H1 (cell line): ENCODE data around the gene SPPL3. TPM values are rescaled to one million over a fixed set of nuclear protein-coding genes. Genes with fewer than 3 reads are reported as not detected.

Experiments
- CTCF ChIA-PET: fragments of 300-600 bp; sonication (Branson Sonifier 250); formaldehyde crosslinking; loops from one replicate; lab custom pipeline; 2021; ENCODE audit not compliant: partially characterized antibody; lab: Charles Lee
- POLR2A ChIA-PET: fragments of 300-600 bp; sonication (Branson Sonifier 250); formaldehyde crosslinking; loops from one replicate; lab custom pipeline; 2021; ENCODE audit warnings: inconsistent platforms; ENCODE audit not compliant: partially characterized antibody; lab: Charles Lee
- DNase-seq, 2 experiments: peaks; one replicate each; pipeline versions ENCODE4 v3.0.0 to v3.0.0-alpha.2; 2010 to 2022; ENCODE audit warnings: low spot score in 2 of 2, low read depth in 1 of 2, mixed read lengths in 1 of 2
- FAIRE-seq: peaks from 2 replicates; lab custom pipeline; 2011; peaks lifted over from hg19 to GRCh38; lab: Jason Lieb, UNC
- H2AFZ ChIP-seq: 2 replicates; pipeline ENCODE4 v1.8.1; 2012; ENCODE audit warnings: low read length, inconsistent platforms
- H2AK5ac ChIP-seq: 2 replicates; pipeline ENCODE4 v1.6.1; 2013; ENCODE audit warnings: low read depth, low read length
- H2BK120ac ChIP-seq: replicated peaks from 2 replicates; pipeline ENCODE3; 2013; ENCODE audit warnings: low read depth, low read length, inconsistent platforms
- H2BK12ac ChIP-seq: 2 replicates; pipeline ENCODE4 v1.6.1; 2013; ENCODE audit warnings: low read depth, low read length
- H2BK15ac ChIP-seq: 2 replicates; pipeline ENCODE4 v1.6.1; 2013; ENCODE audit warnings: low read length
- H2BK20ac ChIP-seq: 2 replicates; pipeline ENCODE4 v1.6.1; 2013; ENCODE audit warnings: low read length
- H2BK5ac ChIP-seq: 2 replicates; pipeline ENCODE4 v1.6.1; 2013; ENCODE audit warnings: low read depth, low read length
- H3K14ac ChIP-seq: 2 replicates; pipeline ENCODE4 v1.6.1; 2013; ENCODE audit warnings: inconsistent platforms; ENCODE audit not compliant: insufficient read length
- H3K18ac ChIP-seq: 2 replicates; pipeline ENCODE4 v1.6.1; 2013; ENCODE audit warnings: low read length; ENCODE audit errors: extremely low read depth
- H3K23ac ChIP-seq: 2 replicates; pipeline ENCODE4 v1.6.1; 2013; ENCODE audit warnings: inconsistent platforms; ENCODE audit not compliant: insufficient read length
- H3K23me2 ChIP-seq: 2 replicates; pipeline ENCODE4 v1.6.1; 2013; ENCODE audit warnings: low read depth, low read length
- H3K27ac ChIP-seq: 2 replicates; pipeline ENCODE4 v1.6.1; 2011; ENCODE audit warnings: low read depth, low read length, inconsistent platforms
- H3K27me3 ChIP-seq, 4 experiments: replicated peaks in 1 of 4; 1 replicate in 1 of 4; 2 replicates in 3 of 4; pipeline versions ENCODE4 v1.6.1 to v1.8.1; 2011 to 2013; ENCODE audit warnings: low read length in 3 of 4, mild to moderate bottlenecking in 3 of 4, inconsistent platforms in 2 of 4, mixed read lengths in 2 of 4, moderate library complexity in 1 of 4; ENCODE audit not compliant: control insufficient read depth in 3 of 4, insufficient read depth in 3 of 4; ENCODE audit errors: extremely low read depth in 1 of 4
- H3K36me3 ChIP-seq, 4 experiments: 2 replicates each; pipeline versions ENCODE4 v1.6.1 to v1.8.1; 2011 to 2013; ENCODE audit warnings: mild to moderate bottlenecking in 4 of 4, low read length in 3 of 4, moderate library complexity in 2 of 4, control low read depth in 1 of 4, inconsistent platforms in 1 of 4; ENCODE audit not compliant: insufficient read depth in 4 of 4, control insufficient read depth in 2 of 4
- H3K4ac ChIP-seq: replicated peaks from 2 replicates; pipeline ENCODE3; 2013; ENCODE audit warnings: low read length, low read depth, mixed read lengths, inconsistent platforms; ENCODE audit not compliant: insufficient read length
- H3K4me1 ChIP-seq, 4 experiments: replicated peaks in 1 of 4; 1 replicate in 1 of 4; 2 replicates in 3 of 4; pipeline versions ENCODE4 v1.6.1 to v1.8.1; 2011 to 2013; ENCODE audit warnings: low read length in 3 of 4, inconsistent platforms in 2 of 4, mixed read lengths in 1 of 4; ENCODE audit not compliant: insufficient read depth in 4 of 4, control insufficient read depth in 3 of 4
- H3K4me2 ChIP-seq, 2 experiments: 2 replicates each; pipeline versions ENCODE4 v1.6.1 to v1.8.1; 2011 to 2013; ENCODE audit warnings: low read depth in 2 of 2, low read length in 2 of 2, control low read depth in 1 of 2, inconsistent platforms in 1 of 2, mild to moderate bottlenecking in 1 of 2; ENCODE audit not compliant: insufficient read depth in 1 of 2
- H3K4me3 ChIP-seq, 4 experiments: fragments of 200-600, 300-600 bp in 1 of 4; sonication (generic), shearing (Covaris generic), sonication (Bioruptor Twin) in 1 of 4; 2 replicates each; pipeline versions ENCODE4 v1.5.1 to v1.8.1; 2011 to 2016; ENCODE audit warnings: low read length in 4 of 4, low read depth in 3 of 4, control low read depth in 2 of 4, inconsistent platforms in 2 of 4, mild to moderate bottlenecking in 2 of 4, mixed read lengths in 1 of 4, moderate library complexity in 1 of 4; ENCODE audit not compliant: insufficient read depth in 2 of 4; ENCODE audit errors: extremely low read depth in 1 of 4
- H3K56ac ChIP-seq: replicated peaks from 2 replicates; pipeline ENCODE3; 2013; ENCODE audit warnings: low read depth, mild to moderate bottlenecking, mixed read lengths, low read length, inconsistent platforms; ENCODE audit not compliant: insufficient read length
- H3K79me1 ChIP-seq: 2 replicates; pipeline ENCODE4 v1.6.1; 2013; ENCODE audit warnings: low read depth, low read length, control low read depth
- H3K79me2 ChIP-seq, 2 experiments: 2 replicates each; pipeline versions ENCODE4 v1.6.1 to v1.8.1; 2012 to 2013; ENCODE audit warnings: low read length in 2 of 2, mild to moderate bottlenecking in 2 of 2, inconsistent platforms in 1 of 2; ENCODE audit not compliant: insufficient read depth in 2 of 2, control insufficient read depth in 1 of 2
- H3K9ac ChIP-seq, 4 experiments: replicated peaks in 1 of 4; 1 replicate in 1 of 4; 2 replicates in 3 of 4; pipeline versions ENCODE4 v1.6.1 to v1.8.1; 2011 to 2013; ENCODE audit warnings: low read depth in 3 of 4, low read length in 3 of 4, control low read depth in 2 of 4, mild to moderate bottlenecking in 2 of 4, moderate library complexity in 2 of 4, inconsistent platforms in 1 of 4; ENCODE audit errors: extremely low read depth in 1 of 4
- H3K9me3 ChIP-seq, 2 experiments: 2 replicates each; pipeline versions ENCODE4 v1.6.1 to v1.8.1; 2012 to 2013; ENCODE audit warnings: mild to moderate bottlenecking in 2 of 2, moderate library complexity in 2 of 2, control low read depth in 1 of 2, inconsistent platforms in 1 of 2, low read depth in 1 of 2, low read length in 1 of 2, mixed read lengths in 1 of 2; ENCODE audit not compliant: insufficient read depth in 2 of 2
- H4K20me1 ChIP-seq, 2 experiments: replicated peaks in 1 of 2; 2 replicates each; pipeline versions ENCODE3 to v1.8.1; 2011 to 2013; ENCODE audit warnings: inconsistent platforms in 2 of 2, low read length in 2 of 2, mild to moderate bottlenecking in 1 of 2; ENCODE audit not compliant: insufficient read depth in 2 of 2, control insufficient read depth in 1 of 2
- H4K5ac ChIP-seq: 2 replicates; pipeline ENCODE4 v1.6.1; 2013; ENCODE audit warnings: low read length, low read depth, mixed read lengths, inconsistent platforms; ENCODE audit not compliant: insufficient read length
- H4K8ac ChIP-seq: 2 replicates; pipeline ENCODE4 v1.8.0; 2013; ENCODE audit warnings: mild to moderate bottlenecking, moderate library complexity, low read length, inconsistent platforms; ENCODE audit not compliant: insufficient read depth; ENCODE audit errors: extremely low read depth
- H4K91ac ChIP-seq: replicated peaks from 2 replicates; pipeline ENCODE3; 2013; ENCODE audit warnings: low read length, mixed read lengths, inconsistent platforms; ENCODE audit not compliant: insufficient read length
- CEBPB ChIP-seq: IDR thresholded peaks from 2 replicates; pipeline ENCODE4 v1.6.1; 2012; ENCODE audit warnings: low read depth, low read length
- CTBP2 ChIP-seq: IDR thresholded peaks from 2 replicates; pipeline ENCODE4 v1.7.0; 2011; ENCODE audit warnings: borderline replicate concordance, mild to moderate bottlenecking, moderate library complexity, mixed read lengths, low read length; ENCODE audit not compliant: insufficient read depth, insufficient read length
- HDAC2 ChIP-seq, 2 experiments: fragments of 300-600 bp in 1 of 2; sonication (generic) in 1 of 2; IDR thresholded peaks; 2 replicates each; pipeline ENCODE4 v1.6.1; 2011 to 2012; ENCODE audit warnings: low read depth in 2 of 2, low read length in 2 of 2, mild to moderate bottlenecking in 2 of 2, moderate library complexity in 2 of 2, borderline replicate concordance in 1 of 2, inconsistent platforms in 1 of 2
- JUN ChIP-seq: IDR thresholded peaks from 2 replicates; pipeline ENCODE4 v1.6.1; 2011; ENCODE audit warnings: low read depth, mild to moderate bottlenecking, improper control_type of control experiment, low read length
- KDM5A ChIP-seq: fragments of 200-600 bp; IDR thresholded peaks from 2 replicates; pipeline ENCODE4 v1.7.1; 2012; ENCODE audit warnings: mild to moderate bottlenecking, low read length, inconsistent platforms, mixed read lengths
- RAD21 ChIP-seq, 2 experiments: IDR thresholded peaks in 1 of 2; conservative IDR thresholded peaks in 1 of 2; 2 replicates each; pipeline ENCODE4 v1.6.1; 2011; ENCODE audit warnings: low read depth in 2 of 2, low read length in 2 of 2, improper control_type of control experiment in 1 of 2, inconsistent platforms in 1 of 2, mild to moderate bottlenecking in 1 of 2, moderate library complexity in 1 of 2
- RXRA ChIP-seq: IDR thresholded peaks from 2 replicates; pipeline ENCODE4 v1.6.1; 2011; ENCODE audit warnings: low read depth, mild to moderate bottlenecking, low read length, moderate library complexity; ENCODE audit not compliant: insufficient read depth
- YY1 ChIP-seq: IDR thresholded peaks from 2 replicates; pipeline ENCODE4 v1.6.1; 2011; ENCODE audit warnings: low read depth, mild to moderate bottlenecking, low read length
- WGBS, 2 experiments: shearing (Covaris generic) in 1 of 2; methylation state at CpG; one replicate each; pipeline versions ENCODE4 v1.1.6 to v1.1.7; 2013 to 2015; ENCODE audit warnings: low lambda C conversion rate in 2 of 2, mixed read lengths in 2 of 2, inconsistent platforms in 1 of 2, low coverage in 1 of 2, missing lambda C conversion rate in 1 of 2; ENCODE audit not compliant: insufficient replicate concordance in 2 of 2, insufficient coverage in 1 of 2, insufficient read length in 1 of 2; ENCODE audit errors: extremely low coverage in 1 of 2, missing lambda C conversion rate in 1 of 2; 5-methylcytosine and 5-hydroxymethylcytosine counted together
- polyA plus RNA-seq, 7 experiments: library from polyadenylated mRNA; depleted of rRNA in 3 of 7; stranded (reverse) in 5 of 7; unstranded in 2 of 7; fragments of >200 nt in 5 of 7; fragments of 200-250 nt in 2 of 7; gene quantifications; 1 replicate in 5 of 7; 2 replicates in 1 of 7; 4 replicates in 1 of 7; pipeline versions ENCODE4 v1.2.1 to v1.2.3, GENCODE V29; 2011 to 2013; ENCODE audit warnings: missing spikeins in 2 of 7, mixed read lengths in 2 of 7
- total RNA-seq: library from RNA; stranded (reverse); fragmentation: NEBNext Ultra II Directional; extraction: Animal tissue kit (Norgen Biotek cat#: 25700); gene quantifications from 2 replicates; pipeline ENCODE4 v1.2.1, GENCODE V29; 2021
- TF ChIP-seq, protein P1 (sequence below), 3 experiments: IDR thresholded peaks; 1 replicate in 2 of 3; 2 replicates in 1 of 3; pipeline versions ENCODE4 v1.5.1 to v1.6.1; 2011; ENCODE audit warnings: low read length in 3 of 3, mild to moderate bottlenecking in 3 of 3, inconsistent platforms in 2 of 3, low read depth in 1 of 3, moderate library complexity in 1 of 3; ENCODE audit not compliant: insufficient read depth in 1 of 3; ENCODE audit errors: control extremely low read depth in 1 of 3

Gene SPPL3
- total and polyA plus RNA-seq, 2 of the 8 experiments (the other 6 are each of a cell fraction or from before 2014, with no cell fraction given), result 27.3 to 48.4 TPM

DNA sequence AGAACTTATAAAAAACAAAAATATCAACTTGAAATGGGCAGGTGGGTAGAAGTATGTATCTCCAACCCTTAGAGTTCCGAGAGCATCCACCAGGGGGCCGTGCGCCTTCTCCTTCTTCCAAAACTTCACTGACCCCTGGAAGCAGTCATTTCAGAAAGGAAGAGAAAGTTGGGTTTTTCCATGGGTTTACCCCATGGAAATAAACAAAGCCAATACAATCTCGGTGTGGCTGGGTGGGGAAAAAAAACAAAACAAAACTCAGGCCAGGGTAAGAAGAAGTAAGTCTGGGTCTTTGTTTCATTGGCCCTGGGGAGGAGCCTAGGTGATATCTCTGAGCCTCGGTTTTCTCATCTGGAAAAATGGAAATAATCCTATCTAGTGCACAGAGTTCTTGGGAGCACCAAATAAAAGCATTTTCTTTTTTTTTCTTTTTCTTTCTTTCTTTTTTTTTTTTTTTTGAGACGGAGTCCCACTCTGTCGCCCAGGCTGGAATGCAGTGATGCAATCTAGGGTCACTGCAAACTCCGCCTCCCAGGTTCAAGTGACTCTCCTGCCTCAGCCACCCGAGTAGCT, 40.6 kb upstream of the SPPL3 start:
- Histone ChIP-seq H3K23ac (no peak overlapping the region), H3K4me2 (no peak overlapping the region; a peak in 1 of 4 replicates), H3K79me2 (no peaks in the 10 kb centered on the region), H3K23me2 (no peaks in the 10 kb centered on the region), H3K9ac (no peak overlapping the region), H2AK5ac (no peak overlapping the region), H4K5ac (no peak overlapping the region), H3K79me1 (no peaks in the 10 kb centered on the region), H3K9me3 (no peaks in the 10 kb centered on the region), H2AFZ (no peak overlapping the region), H2BK15ac (no peak overlapping the region), H3K56ac (no peak overlapping the region), H3K14ac (no peak overlapping the region), H2BK20ac (no peak overlapping the region), H4K91ac (no peak overlapping the region), H2BK12ac (no peak overlapping the region), H3K27me3 (no peaks in the 10 kb centered on the region), H3K4ac (no peak overlapping the region), H4K20me1 (no peaks in the 10 kb centered on the region), H3K27ac (no peak overlapping the region), H4K8ac (no peak overlapping the region), H2BK5ac (no peak overlapping the region), H3K4me1 (no peaks in the 10 kb centered on the region), H3K36me3 (no peaks in the 10 kb centered on the region), H3K4me3 (no peak overlapping the region), H3K18ac (peak overlapping the region; percentile 87), H2BK120ac (no peak overlapping the region)
- DNase-seq (peak; percentile 36 to 90), FAIRE-seq (no peak)
- CTCF ChIA-PET, result interaction anchor here (0.5 to 2.2 kb wide), 17 partner anchors 8 to 424 kb away, joined by 3 to 17 read pairs (median 4); partner anchors contain the start of gene HNF1A
- POLR2A ChIA-PET, result interaction anchor here (1.4 kb wide), 1 partner anchor 19 kb away, joined by 4 read pairs; no protein-coding TSS in a partner anchor
- 49% methylated on average over 8 of the region's 9 CpGs; no CpG with 5 or more reads in 1 of the 2 experiments for WGBS, 2 experiments
- no peak for TF ChIP-seq JUN
- TF ChIP-seq CEBPB, result peak; percentile 49; the same call in 1 of the 2 replicates
- TF ChIP-seq, protein P1, sequence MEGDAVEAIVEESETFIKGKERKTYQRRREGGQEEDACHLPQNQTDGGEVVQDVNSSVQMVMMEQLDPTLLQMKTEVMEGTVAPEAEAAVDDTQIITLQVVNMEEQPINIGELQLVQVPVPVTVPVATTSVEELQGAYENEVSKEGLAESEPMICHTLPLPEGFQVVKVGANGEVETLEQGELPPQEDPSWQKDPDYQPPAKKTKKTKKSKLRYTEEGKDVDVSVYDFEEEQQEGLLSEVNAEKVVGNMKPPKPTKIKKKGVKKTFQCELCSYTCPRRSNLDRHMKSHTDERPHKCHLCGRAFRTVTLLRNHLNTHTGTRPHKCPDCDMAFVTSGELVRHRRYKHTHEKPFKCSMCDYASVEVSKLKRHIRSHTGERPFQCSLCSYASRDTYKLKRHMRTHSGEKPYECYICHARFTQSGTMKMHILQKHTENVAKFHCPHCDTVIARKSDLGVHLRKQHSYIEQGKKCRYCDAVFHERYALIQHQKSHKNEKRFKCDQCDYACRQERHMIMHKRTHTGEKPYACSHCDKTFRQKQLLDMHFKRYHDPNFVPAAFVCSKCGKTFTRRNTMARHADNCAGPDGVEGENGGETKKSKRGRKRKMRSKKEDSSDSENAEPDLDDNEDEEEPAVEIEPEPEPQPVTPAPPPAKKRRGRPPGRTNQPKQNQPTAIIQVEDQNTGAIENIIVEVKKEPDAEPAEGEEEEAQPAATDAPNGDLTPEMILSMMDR (IDR thresholded peaks at IDR 0.05; ENCODE audit: control extremely low read depth in 1 of 3, insufficient read depth in 1 of 3, low read depth in 1 of 3, low read length in 3 of 3), result peak; percentile 64 to 73 (median 73)
- TF ChIP-seq YY1, result peak; percentile 35; the same call in 1 of the 2 replicates
- peak; percentile 42 to 63 for TF ChIP-seq RAD21 (IDR thresholded peaks at IDR 0.05 in 1 of 2, conservative IDR thresholded peaks at IDR 0.05 in 1 of 2; ENCODE audit: low read depth in 2 of 2, low read length in 2 of 2)
- TF ChIP-seq HDAC2 (IDR thresholded peaks at IDR 0.05; ENCODE audit: borderline replicate concordance in 1 of 2, low read depth in 2 of 2, low read length in 2 of 2), result no peak
- TF ChIP-seq CTBP2, result no peak
- TF ChIP-seq KDM5A, result no peak
- TF ChIP-seq RXRA, result no peak
